K562 (cell line): ENCODE data around the gene MTMR12. TPM values are rescaled to one million over a fixed set of nuclear protein-coding genes. Genes with fewer than 3 reads are reported as not detected.

ENCODE experiments used
- CCNT2 ChIP-seq: IDR thresholded peaks from 2 replicates; pipeline ENCODE4 v1.6.1; 2011; ENCODE audit warnings: borderline replicate concordance, low read depth, mild to moderate bottlenecking, moderate library complexity, mixed read lengths, low read length; ENCODE audit not compliant: insufficient read length; ENCODE audit errors: extremely low read depth
- NR2F6 ChIP-seq: fragments of 450-650 bp; formaldehyde crosslinking; IDR thresholded peaks from 2 replicates; pipeline ENCODE4 v1.4.0; 2020; ENCODE audit warnings: mild to moderate bottlenecking
- NR3C1 ChIP-seq: sonication (generic); formaldehyde crosslinking; IDR thresholded peaks from 2 replicates; pipeline ENCODE4 v1.8.1; 2022; ENCODE audit warnings: missing genetic modification reagents
- PHB ChIP-seq: fragments of 250-450 bp; sonication (Bioruptor Pico); IDR thresholded peaks from 2 replicates; pipeline ENCODE4 v1.5.0; 2021
- SMARCA4 ChIP-seq: fragments of 450-650 bp; IDR thresholded peaks from 2 replicates; pipeline ENCODE4 v1.6.1; 2016
- SMARCC2 ChIP-seq: fragments of 450-650 bp; IDR thresholded peaks from 2 replicates; pipeline ENCODE4 v1.6.1; 2017; ENCODE audit warnings: antibody characterized with exemption, moderate library complexity, mild to moderate bottlenecking, low read depth
- ZEB2 ChIP-seq: fragments of 450-650 bp; IDR thresholded peaks from 2 replicates; pipeline ENCODE4 v1.6.1; 2016
- ZNF551 ChIP-seq: fragments of 250-450 bp; sonication (Bioruptor Pico); IDR thresholded peaks from 2 replicates; pipeline ENCODE4 v1.5.0; 2021; ENCODE audit warnings: mild to moderate bottlenecking, moderate library complexity
- polyA plus RNA-seq, 8 experiments: library from polyadenylated mRNA; depleted of rRNA in 4 of 8; stranded (reverse) in 5 of 8; unstranded in 3 of 8; fragments of >200 nt; fragmentation: Nextera tagmentation in 2 of 8; fragmentation: Illumina TruSeq in 1 of 8; extraction: Ambion mirVana in 2 of 8; extraction: Trizol in 1 of 8; gene quantifications; 2 replicates each; pipeline versions ENCODE4 v1.2.1 to v1.2.3, GENCODE V29; 2011 to 2014; ENCODE audit warnings: inconsistent platforms in 1 of 8, missing spikeins in 1 of 8
- total RNA-seq, 7 experiments: library from RNA; depleted of rRNA in 6 of 7; stranded (reverse); fragments of >200 nt in 6 of 7; fragmentation: Illumina TruSeq in 2 of 7; extraction: Trizol in 2 of 7; gene quantifications; 2 replicates each; pipeline versions ENCODE4 v1.2.1 to v1.2.3, GENCODE V29; 2011 to 2021; ENCODE audit warnings: low replicate concordance in 1 of 7
- TF ChIP-seq, protein P1 (sequence below): fragments of 250-450 bp; sonication (Bioruptor Pico); IDR thresholded peaks from 2 replicates; pipeline ENCODE4 v1.9.0; 2021; ENCODE audit warnings: mild to moderate bottlenecking, inconsistent platforms

The MTMR12 gene
- total and polyA plus RNA-seq, 9 of the 15 experiments (the other 6 are each of a cell fraction or from before 2014, with no cell fraction given): 4.0 to 28.7 (median 17.1) TPM

DNA sequence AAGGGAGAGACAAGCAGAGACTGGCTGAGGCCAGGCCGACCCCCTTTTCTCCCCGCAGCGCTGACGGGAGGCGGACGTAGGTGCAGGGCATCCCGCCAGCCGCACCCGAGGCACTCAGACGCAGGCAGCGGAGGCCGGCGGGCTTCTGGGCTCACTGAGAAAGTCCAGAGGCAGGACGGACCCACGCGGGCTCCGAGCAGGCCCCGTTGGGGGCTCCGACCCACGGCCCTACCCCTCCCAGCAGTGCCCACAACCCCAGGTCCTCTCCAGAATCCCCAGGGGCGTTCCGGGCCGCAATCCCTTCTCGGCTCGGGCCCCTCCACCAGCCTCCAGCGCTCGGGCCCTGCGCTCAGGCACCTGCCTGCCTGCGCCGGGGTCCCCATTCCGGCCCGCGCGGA is 543 bp downstream of the MTMR12 start (continued):
- TF ChIP-seq NR2F6 (CRISPR knock-in tag): no peak
- TF ChIP-seq NR3C1 (CRISPR knock-in tag): 0 out of 2 replicates have a peak, but pooled peaks have one; percentile 44
- TF ChIP-seq SMARCA4: 0 out of 2 replicates have a peak, but pooled peaks have one; percentile 16
- TF ChIP-seq ZNF551 (CRISPR knock-in tag): no peak
- TF ChIP-seq PHB: peak; percentile 67
- TF ChIP-seq SMARCC2: no peak
- TF ChIP-seq, protein P1, sequence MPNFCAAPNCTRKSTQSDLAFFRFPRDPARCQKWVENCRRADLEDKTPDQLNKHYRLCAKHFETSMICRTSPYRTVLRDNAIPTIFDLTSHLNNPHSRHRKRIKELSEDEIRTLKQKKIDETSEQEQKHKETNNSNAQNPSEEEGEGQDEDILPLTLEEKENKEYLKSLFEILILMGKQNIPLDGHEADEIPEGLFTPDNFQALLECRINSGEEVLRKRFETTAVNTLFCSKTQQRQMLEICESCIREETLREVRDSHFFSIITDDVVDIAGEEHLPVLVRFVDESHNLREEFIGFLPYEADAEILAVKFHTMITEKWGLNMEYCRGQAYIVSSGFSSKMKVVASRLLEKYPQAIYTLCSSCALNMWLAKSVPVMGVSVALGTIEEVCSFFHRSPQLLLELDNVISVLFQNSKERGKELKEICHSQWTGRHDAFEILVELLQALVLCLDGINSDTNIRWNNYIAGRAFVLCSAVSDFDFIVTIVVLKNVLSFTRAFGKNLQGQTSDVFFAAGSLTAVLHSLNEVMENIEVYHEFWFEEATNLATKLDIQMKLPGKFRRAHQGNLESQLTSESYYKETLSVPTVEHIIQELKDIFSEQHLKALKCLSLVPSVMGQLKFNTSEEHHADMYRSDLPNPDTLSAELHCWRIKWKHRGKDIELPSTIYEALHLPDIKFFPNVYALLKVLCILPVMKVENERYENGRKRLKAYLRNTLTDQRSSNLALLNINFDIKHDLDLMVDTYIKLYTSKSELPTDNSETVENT: no peak
- TF ChIP-seq CCNT2: peak; percentile 13
- no peak for TF ChIP-seq ZEB2
